Stimulated activated CD8-positive, alpha-beta memory T cell treated with anti-CD3 and anti-CD28 coated beads, Interleukin-12 subunit alpha, Interleukin-12 subunit beta, amount 100 ng/mL, for 1 hour (primary cell): ENCODE data around the gene MAGI1.
"Not testable (repeated sequence)": the region's sequence is repeated elsewhere in the genome, so short reads cannot be mapped to it uniquely, and the experiment has no call there.

Experiments used
- DNase-seq: peaks from one replicate; pipeline ENCODE4 v3.0.0-alpha.2; 2020; ENCODE audit warnings: low read depth

The MAGI1 gene

GRCh38 chr3:65746848-65747247, 291.9 kb downstream of the MAGI1 start:
- no peak for DNase-seq

GRCh38 chr3:65745306-65745705, 293.4 kb downstream of the MAGI1 start:
- DNase-seq = no peak

GRCh38 chr3:65742914-65743313, 295.8 kb downstream of the MAGI1 start:
- DNase-seq = no peak

- DNase-seq = no peak
These were observed 297.2 kb downstream of the MAGI1 start for GRCh38 chr3:65741540-65741939.

GRCh38 chr3:65739901-65740541, 298.7 kb downstream of the MAGI1 start:
- DNase-seq = no peak

GRCh38 chr3:65734792-65735191, 303.9 kb downstream of the MAGI1 start:
- DNase-seq = no peak

GRCh38 chr3:65734382-65734781, 304.3 kb downstream of the MAGI1 start:
- DNase-seq = no peak

- DNase-seq = no peak
These were observed 305.3 kb downstream of the MAGI1 start for GRCh38 chr3:65733459-65733858.

GRCh38 chr3:65732051-65732935, 306.4 kb downstream of the MAGI1 start:
- no peak for DNase-seq

- DNase-seq = no peak
These were observed 308.3 kb downstream of the MAGI1 start for GRCh38 chr3:65730449-65730848.

GRCh38 chr3:65729973-65730372, 308.7 kb downstream of the MAGI1 start:
- no peak for DNase-seq

- no peak for DNase-seq
These were observed 309.2 kb downstream of the MAGI1 start for GRCh38 chr3:65729555-65729954.

GRCh38 chr3:65728138-65728537, 310.6 kb downstream of the MAGI1 start:
- DNase-seq = no peak

- no peak for DNase-seq
These were observed 314.7 kb downstream of the MAGI1 start for GRCh38 chr3:65723985-65724384.

- no peak for DNase-seq
These were observed 315.7 kb downstream of the MAGI1 start for GRCh38 chr3:65723011-65723410.

GRCh38 chr3:65720989-65721737, 317.6 kb downstream of the MAGI1 start:
- DNase-seq = no peak

- DNase-seq = not testable (repeated sequence)
These were observed 319.1 kb downstream of the MAGI1 start for GRCh38 chr3:65719639-65720038.

GRCh38 chr3:65717676-65718346, 320.9 kb downstream of the MAGI1 start:
- DNase-seq = no peak

- DNase-seq = no peak
These were observed 322.5 kb downstream of the MAGI1 start for GRCh38 chr3:65716071-65716751.

- DNase-seq = no peak
These were observed 324.6 kb downstream of the MAGI1 start for GRCh38 chr3:65714134-65714533.

- no peak for DNase-seq
These were observed 325.7 kb downstream of the MAGI1 start for GRCh38 chr3:65713016-65713415.

GRCh38 chr3:65712140-65712539, 326.6 kb downstream of the MAGI1 start:
- no peak for DNase-seq
